HCT116 (cell line): Measurements from ENCODE around the gene KRT5. TPM values are rescaled to one million over a fixed set of nuclear protein-coding genes. Genes with fewer than 3 reads are reported as not detected.
"Not testable (repeated sequence)": the region's sequence is repeated elsewhere in the genome, so short reads cannot be mapped to it uniquely, and the experiment has no call there.

Experiments used
- ATAC-seq: fragments of 200-7000 bp; cut with Tn5 transposase; 2 replicates; pipeline ENCODE4 v1.9.1; 2020; ENCODE audit warnings: mild to moderate bottlenecking, moderate library complexity
- BruUV-seq: library from RNA; stranded (reverse); fragments of 400-500 nt; replicated peaks from 2 replicates; lab custom pipeline; 2021; lab: Mats Ljungman, UMichigan
- CTCF ChIA-PET: fragments of 300-600 bp; sonication (Branson Sonifier 250); formaldehyde crosslinking; loops from one replicate; lab custom pipeline; 2021; ENCODE audit warnings: antibody characterized with exemption; lab: Charles Lee
- POLR2A ChIA-PET: fragments of 300-600, 350-600 bp; sonication (Branson Sonifier 250); formaldehyde crosslinking; loops from one replicate; lab custom pipeline; 2021; ENCODE audit warnings: antibody characterized with exemption; lab: Charles Lee
- RAD21 ChIA-PET, 2 experiments: fragments of 300-600 bp; sonication (Branson Sonifier 250); formaldehyde crosslinking; loops; one replicate each; lab custom pipeline; 2023; ENCODE audit warnings: low total read pairs in 2 of 2; ENCODE audit not compliant: uncharacterized antibody in 2 of 2, unreplicated experiment in 2 of 2, low non-redundant PET in 1 of 2; lab: Charles Lee
- DNase-seq: peaks from one replicate; pipeline ENCODE4 v3.0.0-alpha.2; 2010; ENCODE audit warnings: low read depth, low spot score
- H2AFZ ChIP-seq: fragments of 200-600 bp; shearing (Covaris generic), sonication (generic); 2 replicates; pipeline ENCODE4 v1.6.1; 2017; ENCODE audit warnings: low read depth, mixed run types, mixed read lengths, antibody characterized with exemption, low read length; ENCODE audit not compliant: poor library complexity, severe bottlenecking
- H3K27ac ChIP-seq: 2 replicates; pipeline ENCODE4 v1.5.1; 2012; ENCODE audit warnings: low read depth, low read length
- H3K27me3 ChIP-seq: fragments of 200-600 bp; sonication (generic); 2 replicates; pipeline ENCODE4 v1.6.1; 2016; ENCODE audit warnings: mixed run types, low read length, mixed read lengths; ENCODE audit not compliant: insufficient read depth
- H3K36me3 ChIP-seq, 2 experiments: fragments of 200-500 bp in 1 of 2; fragments of 200-600 bp in 1 of 2; sonication (Bioruptor generic) in 1 of 2; sonication (generic) in 1 of 2; 2 replicates each; pipeline versions ENCODE4 v1.5.1 to v1.6.1; 2014 to 2016; ENCODE audit warnings: low read length in 2 of 2, inconsistent platforms in 1 of 2, mixed read lengths in 1 of 2, mixed run types in 1 of 2; ENCODE audit not compliant: insufficient read depth in 2 of 2, control insufficient read depth in 1 of 2
- H3K4me1 ChIP-seq, 2 experiments: fragments of 200-600 bp in 1 of 2; sonication (generic) in 1 of 2; 2 replicates each; pipeline versions ENCODE4 v1.5.1 to v1.6.1; 2012 to 2017; ENCODE audit warnings: low read length in 2 of 2, inconsistent platforms in 1 of 2, mild to moderate bottlenecking in 1 of 2, mixed read lengths in 1 of 2, mixed run types in 1 of 2, moderate library complexity in 1 of 2; ENCODE audit not compliant: insufficient read depth in 2 of 2, control insufficient read depth in 1 of 2
- H3K4me2 ChIP-seq: fragments of 200-600 bp; sonication (generic); 2 replicates; pipeline ENCODE4 v1.6.1; 2017; ENCODE audit warnings: mixed run types, low read length, mixed read lengths
- H3K4me3 ChIP-seq, 2 experiments: fragments of 200-600 bp in 1 of 2; sonication (generic) in 1 of 2; replicated peaks in 1 of 2; 2 replicates each; pipeline ENCODE4 v1.5.1; 2011 to 2016; ENCODE audit warnings: low read length in 2 of 2, control low read depth in 1 of 2, low read depth in 1 of 2, mild to moderate bottlenecking in 1 of 2, mixed read lengths in 1 of 2, mixed run types in 1 of 2
- H3K79me2 ChIP-seq: fragments of 200-600 bp; sonication (generic); 2 replicates; pipeline ENCODE4 v1.6.1; 2017; ENCODE audit warnings: mild to moderate bottlenecking, mixed run types, low read length, moderate library complexity, mixed read lengths; ENCODE audit not compliant: insufficient read depth
- H3K9ac ChIP-seq: fragments of 200-600 bp; sonication (generic); 2 replicates; pipeline ENCODE4 v1.6.1; 2016; ENCODE audit warnings: low read length, mixed read lengths
- H3K9me2 ChIP-seq: fragments of 200-600 bp; sonication (generic), shearing (Covaris generic); 2 replicates; pipeline ENCODE4 v1.6.1; 2017; ENCODE audit warnings: mixed run types, mild to moderate bottlenecking, moderate library complexity; ENCODE audit not compliant: insufficient read depth
- H3K9me3 ChIP-seq, 2 experiments: fragments of 200-500 bp in 1 of 2; fragments of 200-600 bp in 1 of 2; sonication (Bioruptor generic) in 1 of 2; sonication (generic) in 1 of 2; 2 replicates each; pipeline ENCODE4 v1.6.1; 2014 to 2017; ENCODE audit warnings: low read length in 2 of 2, mixed read lengths in 2 of 2, inconsistent platforms in 1 of 2, low read depth in 1 of 2, mild to moderate bottlenecking in 1 of 2, mixed run types in 1 of 2, moderate library complexity in 1 of 2; ENCODE audit not compliant: control insufficient read depth in 1 of 2, insufficient read depth in 1 of 2
- H4K20me1 ChIP-seq: fragments of 200-600 bp; sonication (generic), shearing (Covaris generic); 2 replicates; pipeline ENCODE4 v1.6.1; 2017; ENCODE audit warnings: mixed run types, mild to moderate bottlenecking, moderate library complexity; ENCODE audit not compliant: insufficient read depth
- CBX3 ChIP-seq: IDR thresholded peaks from 2 replicates; pipeline ENCODE4 v1.6.1; 2012; ENCODE audit warnings: low read depth
- ELF1 ChIP-seq: IDR thresholded peaks from 2 replicates; pipeline ENCODE4 v1.6.1; 2012; ENCODE audit warnings: low read depth, borderline replicate concordance
- EZH2phosphoT487 ChIP-seq: fragments of 200-600 bp; IDR thresholded peaks from 2 replicates; pipeline ENCODE4 v1.6.1; 2018; ENCODE audit warnings: antibody characterized with exemption, borderline replicate concordance
- YY1 ChIP-seq: IDR thresholded peaks from 2 replicates; pipeline ENCODE4 v1.6.1; 2011; ENCODE audit warnings: low read length, low read depth, moderate library complexity, mild to moderate bottlenecking; ENCODE audit not compliant: insufficient replicate concordance; ENCODE audit errors: extremely low read depth
- intact Hi-C: fragments of 100-400 bp; cut with micrococcal nuclease; formaldehyde crosslinking; loops from 2 replicates; pipeline ENCODE4 v1.10.0; 2022
- total RNA-seq: library from RNA; stranded (reverse); gene quantifications from one replicate; pipeline ENCODE4 v1.2.1, GENCODE V29; 2021; ENCODE audit not compliant: unreplicated experiment

KRT5 gene
- total RNA-seq, 1 experiment from 2014 or later = 0.44 TPM

GRCh38 chr12:52493172-52493571 is 27.0 kb downstream of the KRT5 start, which contains the start of gene KRT6A:
TSS of gene KRT6A (minus strand) at chr12:52493257. CDS start at chr12:52493188, 69 bp downstream.
- RAD21 ChIA-PET = no interaction called here
- no peaks in the 10 kb centered on the region for H3K9me3 ChIP-seq
- intact Hi-C loops = no loop called here
- no TSS peak for BruUV-seq
- DNase-seq (no peak), ATAC-seq (no peak)
- H3K27me3 ChIP-seq = no peaks in the 10 kb centered on the region
- TF ChIP-seq YY1 = no peak
- no peak for TF ChIP-seq CBX3
- TF ChIP-seq EZH2phosphoT487 = no peak
- TF ChIP-seq ELF1 = no peak
- POLR2A ChIA-PET = no interaction called here
- H2AFZ ChIP-seq = no peak within 1 kb of the TSS
- CTCF ChIA-PET = interaction anchor here (0.8 kb wide), 1 partner anchor 14 kb away, joined by 3 read pairs; no protein-coding TSS in a partner anchor
- no peak within 1 kb of the TSS for H3K27ac ChIP-seq
- H3K4me2 ChIP-seq = no peak within 1 kb of the TSS
- peaks cover 29 to 52% of the 10 kb centered on the region in 2 experiments for H3K4me1 ChIP-seq
- no peaks in the 10 kb centered on the region for H4K20me1 ChIP-seq
- H3K9me2 ChIP-seq = no peaks in the 10 kb centered on the region
- H3K36me3 ChIP-seq = no peaks in the 10 kb centered on the region
- no peaks in the 10 kb centered on the region for H3K79me2 ChIP-seq
- H3K4me3 ChIP-seq = no peak within 1 kb of the TSS
- H3K9ac ChIP-seq = no peak within 1 kb of the TSS

GRCh38 chr12:52492405-52492804 is 27.8 kb downstream of the KRT5 start:
- H3K27me3 ChIP-seq, CTCF ChIA-PET, H3K36me3 ChIP-seq, intact Hi-C loops, H3K4me2 ChIP-seq, H3K9me2 ChIP-seq, H3K9ac ChIP-seq, DNase-seq, POLR2A ChIA-PET, H3K27ac ChIP-seq, RAD21 ChIA-PET, H4K20me1 ChIP-seq, ATAC-seq, BruUV-seq, H3K9me3 ChIP-seq, H2AFZ ChIP-seq, H3K79me2 ChIP-seq, H3K4me3 ChIP-seq: not testable (repeated sequence)
- H3K4me1 ChIP-seq = peaks cover 27 to 44% of the 10 kb centered on the region in 2 experiments

- H3K9me2 ChIP-seq, H3K27me3 ChIP-seq, POLR2A ChIA-PET, DNase-seq, CTCF ChIA-PET, ATAC-seq, H3K27ac ChIP-seq, H3K79me2 ChIP-seq, BruUV-seq, intact Hi-C loops, H3K4me2 ChIP-seq, H3K4me3 ChIP-seq, RAD21 ChIA-PET, H2AFZ ChIP-seq, H4K20me1 ChIP-seq, H3K9me3 ChIP-seq, H3K9ac ChIP-seq, H3K36me3 ChIP-seq: not testable (repeated sequence)
- peaks cover 18 to 35% of the 10 kb centered on the region in 2 experiments for H3K4me1 ChIP-seq
These were observed 28.7 kb downstream of the KRT5 start for GRCh38 chr12:52491495-52491894.
